Right lobe of liver (tissue), 4 donors: ENCODE data around the gene ODAD2.

ENCODE experiments used
- POLR2A ChIP-seq: fragments of 450-650 bp; IDR thresholded peaks from one replicate; pipeline ENCODE4 v1.6.1; 2017; ENCODE audit warnings: antibody characterized with exemption, mild to moderate bottlenecking
- TF ChIP-seq, protein P1 (sequence below), 4 donors: fragments of 200-600 bp in 3 of 4; fragments of 450-650 bp in 1 of 4; IDR thresholded peaks; one replicate each; pipeline versions ENCODE4 v1.5.1 to v1.8.0; 2016 to 2022; ENCODE audit warnings: antibody characterized with exemption in 4 of 4, mild to moderate bottlenecking in 2 of 4
- donor health status: DM: no; HTN: no; CAD: no.
- donor health status: DM: no; HTN: no; CAD: no.
- donor health status: DM: no; HTN: yes; CAD: no.

DNA sequence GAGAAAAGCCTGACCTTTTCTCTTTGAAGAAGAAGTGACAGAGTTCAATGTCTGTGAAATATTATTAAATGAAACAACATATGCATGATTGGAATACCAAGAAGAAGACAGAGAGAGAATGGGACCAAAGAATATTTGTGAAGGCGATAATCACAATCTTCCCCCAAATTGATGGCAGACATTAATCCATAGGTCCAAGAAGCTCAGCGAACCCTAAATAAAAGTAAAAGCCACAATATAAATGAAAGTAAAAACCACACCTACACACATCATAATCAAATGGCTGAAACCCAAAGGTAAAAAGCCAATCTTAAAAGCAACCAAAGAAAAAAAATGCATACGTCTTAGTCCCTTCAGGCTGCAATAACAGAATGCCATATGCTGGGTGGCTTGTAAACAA lies 84.0 kb downstream of the ODAD2 start:
- TF ChIP-seq, protein P1, sequence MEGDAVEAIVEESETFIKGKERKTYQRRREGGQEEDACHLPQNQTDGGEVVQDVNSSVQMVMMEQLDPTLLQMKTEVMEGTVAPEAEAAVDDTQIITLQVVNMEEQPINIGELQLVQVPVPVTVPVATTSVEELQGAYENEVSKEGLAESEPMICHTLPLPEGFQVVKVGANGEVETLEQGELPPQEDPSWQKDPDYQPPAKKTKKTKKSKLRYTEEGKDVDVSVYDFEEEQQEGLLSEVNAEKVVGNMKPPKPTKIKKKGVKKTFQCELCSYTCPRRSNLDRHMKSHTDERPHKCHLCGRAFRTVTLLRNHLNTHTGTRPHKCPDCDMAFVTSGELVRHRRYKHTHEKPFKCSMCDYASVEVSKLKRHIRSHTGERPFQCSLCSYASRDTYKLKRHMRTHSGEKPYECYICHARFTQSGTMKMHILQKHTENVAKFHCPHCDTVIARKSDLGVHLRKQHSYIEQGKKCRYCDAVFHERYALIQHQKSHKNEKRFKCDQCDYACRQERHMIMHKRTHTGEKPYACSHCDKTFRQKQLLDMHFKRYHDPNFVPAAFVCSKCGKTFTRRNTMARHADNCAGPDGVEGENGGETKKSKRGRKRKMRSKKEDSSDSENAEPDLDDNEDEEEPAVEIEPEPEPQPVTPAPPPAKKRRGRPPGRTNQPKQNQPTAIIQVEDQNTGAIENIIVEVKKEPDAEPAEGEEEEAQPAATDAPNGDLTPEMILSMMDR (IDR thresholded peaks at IDR 0.05): no peak
- no peak for TF ChIP-seq POLR2A
